ENCODE measurements around the gene UBE2R2. TPM values are rescaled to one million over a fixed set of nuclear protein-coding genes. Genes with fewer than 3 reads are reported as not detected.

The UBE2R2 gene
- total and polyA plus RNA-seq, 2 donors (not counting 3 experiments of a cell fraction or from before 2014, with no cell fraction given) = 23.9 to 54.3 TPM

- Histone ChIP-seq H3K4me1 (ENCODE audit: control insufficient read depth, extremely low read depth, insufficient read depth, low read length) (peaks cover 22% of the 10 kb centered on the region), H3K36me3 (ENCODE audit: control insufficient read depth in 2 of 2, extremely low read depth in 1 of 2, insufficient read depth in 2 of 2, low read length in 2 of 2) (no peaks in the 10 kb centered on the region), H3K79me2 (ENCODE audit: control insufficient read depth, insufficient read depth, low read length) (peaks cover 98% of the 10 kb centered on the region), H3K27ac (ENCODE audit: insufficient read depth, low read depth, low read length) (no peak overlapping the region), H3K9ac (replicated peaks; ENCODE audit: extremely low read depth, insufficient read depth, low read length) (no peak overlapping the region), H3K27me3 (ENCODE audit: control insufficient read depth in 2 of 2, insufficient read depth in 2 of 2, low read length in 2 of 2) (no peaks in the 10 kb centered on the region), H3K9me3 (replicated peaks; ENCODE audit: control insufficient read depth, insufficient read depth, low read length) (no peaks in the 10 kb centered on the region), H3K9me1 (replicated peaks; ENCODE audit: control insufficient read depth, extremely low read depth, insufficient read depth, low read length) (no peaks in the 10 kb centered on the region), H4K20me1 (replicated peaks; ENCODE audit: control insufficient read depth, extremely low read depth, insufficient read depth, low read length) (peaks cover 8% of the 10 kb centered on the region), H3K4me2 (ENCODE audit: insufficient read depth, low read length) (no peak overlapping the region), H3K4me3 (replicated peaks in 1 of 3; ENCODE audit: insufficient read depth in 1 of 3, low read depth in 1 of 3, low read length in 3 of 3) (no peak overlapping the region), H2AFZ (ENCODE audit: low read depth, low read length) (no peak overlapping the region)
- no TSS peak for BruUV-seq (replicated peaks)
- CTCF ChIA-PET = interaction anchor here (0.9 to 1.6 kb wide), 5 partner anchors 9 to 112 kb away, joined by 3 to 9 read pairs (median 6); no protein-coding TSS in a partner anchor
- FAIRE-seq = no peak
- TF ChIP-seq, protein P1, sequence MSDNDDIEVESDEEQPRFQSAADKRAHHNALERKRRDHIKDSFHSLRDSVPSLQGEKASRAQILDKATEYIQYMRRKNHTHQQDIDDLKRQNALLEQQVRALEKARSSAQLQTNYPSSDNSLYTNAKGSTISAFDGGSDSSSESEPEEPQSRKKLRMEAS (IDR thresholded peaks at IDR 0.05; ENCODE audit: insufficient read depth, insufficient read length) = no peak
- TF ChIP-seq EZH2 (IDR thresholded peaks at IDR 0.05; ENCODE audit: borderline replicate concordance, low read depth, low read length, severe bottlenecking) (no peak), MYC (IDR thresholded peaks at IDR 0.05; ENCODE audit: low read depth, low read length) (no peak), POLR2AphosphoS5 (IDR thresholded peaks at IDR 0.05; ENCODE audit: insufficient read depth, low read depth, low read length) (no peak), GATA2 (IDR thresholded peaks at IDR 0.05; ENCODE audit: insufficient read depth, insufficient read length, low read depth, low read length) (no peak), FOS (IDR thresholded peaks at IDR 0.05; ENCODE audit: borderline replicate concordance, insufficient read depth, low read length) (no peak), POLR2A (IDR thresholded peaks at IDR 0.05; ENCODE audit: low read depth, low read length) (no peak), JUN (IDR thresholded peaks at IDR 0.05; ENCODE audit: borderline replicate concordance, insufficient read depth, insufficient read length, low read depth) (no peak)
- TF ChIP-seq, protein P2, sequence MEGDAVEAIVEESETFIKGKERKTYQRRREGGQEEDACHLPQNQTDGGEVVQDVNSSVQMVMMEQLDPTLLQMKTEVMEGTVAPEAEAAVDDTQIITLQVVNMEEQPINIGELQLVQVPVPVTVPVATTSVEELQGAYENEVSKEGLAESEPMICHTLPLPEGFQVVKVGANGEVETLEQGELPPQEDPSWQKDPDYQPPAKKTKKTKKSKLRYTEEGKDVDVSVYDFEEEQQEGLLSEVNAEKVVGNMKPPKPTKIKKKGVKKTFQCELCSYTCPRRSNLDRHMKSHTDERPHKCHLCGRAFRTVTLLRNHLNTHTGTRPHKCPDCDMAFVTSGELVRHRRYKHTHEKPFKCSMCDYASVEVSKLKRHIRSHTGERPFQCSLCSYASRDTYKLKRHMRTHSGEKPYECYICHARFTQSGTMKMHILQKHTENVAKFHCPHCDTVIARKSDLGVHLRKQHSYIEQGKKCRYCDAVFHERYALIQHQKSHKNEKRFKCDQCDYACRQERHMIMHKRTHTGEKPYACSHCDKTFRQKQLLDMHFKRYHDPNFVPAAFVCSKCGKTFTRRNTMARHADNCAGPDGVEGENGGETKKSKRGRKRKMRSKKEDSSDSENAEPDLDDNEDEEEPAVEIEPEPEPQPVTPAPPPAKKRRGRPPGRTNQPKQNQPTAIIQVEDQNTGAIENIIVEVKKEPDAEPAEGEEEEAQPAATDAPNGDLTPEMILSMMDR (IDR thresholded peaks at IDR 0.05; ENCODE audit: extremely low read depth in 1 of 2, insufficient read depth in 1 of 2, low read depth in 1 of 2, low read length in 2 of 2) = no peak
- POLR2A ChIA-PET = no interaction called here
- no peak for DNase-seq (ENCODE audit: low read depth, low spot score)
- intact Hi-C loops (cut with micrococcal nuclease) (no loop called here), dilution Hi-C loops (cut with MboI; ENCODE audit: extremely low pct_ligation_motif_present, low sequenced_read_pairs) (no loop called here)
Measured at GRCh38 chr9:33850267-33850629, 33.3 kb downstream of the UBE2R2 start.
